OCI-LY3 (cell line): Measurements from ENCODE around the gene AXIN1.

Experiments used
- H2AFZ ChIP-seq: fragments of 200-600, 300-600 bp; shearing (Covaris generic); 2 replicates; pipeline ENCODE4 v1.6.0; 2014; ENCODE audit warnings: antibody characterized with exemption, low read depth, low read length
- H3K27ac ChIP-seq: fragments of 200-600, 300-600 bp; sonication (generic); 2 replicates; pipeline ENCODE4 v1.5.1; 2014; ENCODE audit warnings: mild to moderate bottlenecking, low read length, moderate library complexity, mixed read lengths
- H3K27me3 ChIP-seq: fragments of 200-600, 300-600 bp; sonication (generic); 2 replicates; pipeline ENCODE4 v1.6.1; 2014; ENCODE audit warnings: low read depth, low read length, mixed read lengths
- H3K36me3 ChIP-seq: fragments of 200-600, 300-600 bp; sonication (generic); replicated peaks from 2 replicates; pipeline ENCODE3; 2014; ENCODE audit warnings: low read depth, low read length, mixed read lengths
- H3K4me1 ChIP-seq: fragments of 300-600, 200-600 bp; sonication (generic); 2 replicates; pipeline ENCODE4 v1.6.1; 2014; ENCODE audit warnings: low read length, mixed read lengths
- H3K4me2 ChIP-seq: fragments of 200-600, 300-600 bp; sonication (generic); 2 replicates; pipeline ENCODE4 v1.6.1; 2014; ENCODE audit warnings: low read length, mixed read lengths
- H3K4me3 ChIP-seq: fragments of 300-600, 200-600 bp; sonication (generic); 2 replicates; pipeline ENCODE4 v1.5.1; 2014; ENCODE audit warnings: antibody characterized with exemption, mild to moderate bottlenecking, low read length, moderate library complexity
- H3K79me2 ChIP-seq: fragments of 300-600, 200-600 bp; shearing (Covaris generic); 2 replicates; pipeline ENCODE4 v1.6.1; 2014; ENCODE audit warnings: mild to moderate bottlenecking, low read length, mixed read lengths
- H3K9ac ChIP-seq: fragments of 300-600, 200-600 bp; shearing (Covaris generic); 2 replicates; pipeline ENCODE4 v1.6.0; 2014; ENCODE audit warnings: mild to moderate bottlenecking, low read length, moderate library complexity
- H3K9me3 ChIP-seq: fragments of 200-600, 300-600 bp; shearing (Covaris generic); 2 replicates; pipeline ENCODE4 v1.6.1; 2014; ENCODE audit warnings: low read length, mixed read lengths; ENCODE audit not compliant: insufficient read depth
- H4K20me1 ChIP-seq: fragments of 200-600, 300-600 bp; sonication (generic); 2 replicates; pipeline ENCODE4 v1.6.1; 2016; ENCODE audit warnings: low read length, mixed read lengths; ENCODE audit not compliant: insufficient read depth
- EZH2phosphoT487 ChIP-seq: fragments of 200-600 bp; shearing (Covaris generic); IDR thresholded peaks from 2 replicates; pipeline ENCODE4 v1.6.1; 2018; ENCODE audit warnings: antibody characterized with exemption, mixed run types, low read depth
- TF ChIP-seq, protein P1 (sequence below): fragments of 200-600, 300-600 bp; sonication (generic); IDR thresholded peaks from 2 replicates; pipeline ENCODE4 v1.5.1; 2014; ENCODE audit warnings: antibody characterized with exemption, low read length, low read depth

AXIN1 gene

DNA sequence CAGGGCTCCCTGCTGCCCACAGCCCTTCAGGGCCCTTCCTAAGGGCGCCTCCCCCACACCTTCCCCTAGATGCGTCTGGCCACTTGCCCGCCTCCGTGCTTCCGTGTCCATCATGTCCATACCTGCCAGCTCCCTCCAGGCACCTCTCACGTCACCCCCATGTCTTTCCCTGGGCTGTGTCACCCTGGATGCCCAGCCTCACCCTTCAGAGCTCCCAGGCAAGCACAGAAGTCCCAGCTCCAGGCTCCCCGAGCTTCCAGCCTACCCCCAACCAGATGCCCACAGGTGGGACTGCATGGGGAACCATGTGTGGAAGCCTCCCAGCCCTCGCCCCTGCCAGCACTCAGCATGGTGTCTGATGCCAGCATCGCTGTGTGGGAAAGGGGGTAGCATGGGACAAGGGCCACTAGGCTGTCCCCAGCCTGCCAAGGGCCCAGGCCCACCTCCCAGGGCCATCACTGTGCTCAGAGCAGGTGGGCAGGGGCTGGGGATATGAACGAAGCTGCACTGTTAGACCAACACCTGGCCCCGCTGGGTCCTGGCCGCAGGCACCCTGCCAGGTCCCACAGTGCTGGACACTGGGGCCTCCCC, 1.9 kb upstream of the AXIN1 start:
- no peaks in the 10 kb centered on the region for H3K27me3 ChIP-seq
- TF ChIP-seq EZH2phosphoT487 = no peak
- TF ChIP-seq, protein P1, sequence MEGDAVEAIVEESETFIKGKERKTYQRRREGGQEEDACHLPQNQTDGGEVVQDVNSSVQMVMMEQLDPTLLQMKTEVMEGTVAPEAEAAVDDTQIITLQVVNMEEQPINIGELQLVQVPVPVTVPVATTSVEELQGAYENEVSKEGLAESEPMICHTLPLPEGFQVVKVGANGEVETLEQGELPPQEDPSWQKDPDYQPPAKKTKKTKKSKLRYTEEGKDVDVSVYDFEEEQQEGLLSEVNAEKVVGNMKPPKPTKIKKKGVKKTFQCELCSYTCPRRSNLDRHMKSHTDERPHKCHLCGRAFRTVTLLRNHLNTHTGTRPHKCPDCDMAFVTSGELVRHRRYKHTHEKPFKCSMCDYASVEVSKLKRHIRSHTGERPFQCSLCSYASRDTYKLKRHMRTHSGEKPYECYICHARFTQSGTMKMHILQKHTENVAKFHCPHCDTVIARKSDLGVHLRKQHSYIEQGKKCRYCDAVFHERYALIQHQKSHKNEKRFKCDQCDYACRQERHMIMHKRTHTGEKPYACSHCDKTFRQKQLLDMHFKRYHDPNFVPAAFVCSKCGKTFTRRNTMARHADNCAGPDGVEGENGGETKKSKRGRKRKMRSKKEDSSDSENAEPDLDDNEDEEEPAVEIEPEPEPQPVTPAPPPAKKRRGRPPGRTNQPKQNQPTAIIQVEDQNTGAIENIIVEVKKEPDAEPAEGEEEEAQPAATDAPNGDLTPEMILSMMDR = no peak
- H3K27ac ChIP-seq = no peak overlapping the region
- peaks cover 6% of the 10 kb centered on the region for H3K36me3 ChIP-seq
- peaks cover 6% of the 10 kb centered on the region; the same call in 1 of the 2 replicates for H4K20me1 ChIP-seq
- H3K4me2 ChIP-seq = no peak overlapping the region
- no peak overlapping the region for H3K9ac ChIP-seq
- H2AFZ ChIP-seq = no peak overlapping the region
- H3K79me2 ChIP-seq = peaks cover 27% of the 10 kb centered on the region
- peaks cover 5% of the 10 kb centered on the region for H3K4me1 ChIP-seq
- H3K4me3 ChIP-seq = no peak overlapping the region
- H3K9me3 ChIP-seq = no peaks in the 10 kb centered on the region

DNA sequence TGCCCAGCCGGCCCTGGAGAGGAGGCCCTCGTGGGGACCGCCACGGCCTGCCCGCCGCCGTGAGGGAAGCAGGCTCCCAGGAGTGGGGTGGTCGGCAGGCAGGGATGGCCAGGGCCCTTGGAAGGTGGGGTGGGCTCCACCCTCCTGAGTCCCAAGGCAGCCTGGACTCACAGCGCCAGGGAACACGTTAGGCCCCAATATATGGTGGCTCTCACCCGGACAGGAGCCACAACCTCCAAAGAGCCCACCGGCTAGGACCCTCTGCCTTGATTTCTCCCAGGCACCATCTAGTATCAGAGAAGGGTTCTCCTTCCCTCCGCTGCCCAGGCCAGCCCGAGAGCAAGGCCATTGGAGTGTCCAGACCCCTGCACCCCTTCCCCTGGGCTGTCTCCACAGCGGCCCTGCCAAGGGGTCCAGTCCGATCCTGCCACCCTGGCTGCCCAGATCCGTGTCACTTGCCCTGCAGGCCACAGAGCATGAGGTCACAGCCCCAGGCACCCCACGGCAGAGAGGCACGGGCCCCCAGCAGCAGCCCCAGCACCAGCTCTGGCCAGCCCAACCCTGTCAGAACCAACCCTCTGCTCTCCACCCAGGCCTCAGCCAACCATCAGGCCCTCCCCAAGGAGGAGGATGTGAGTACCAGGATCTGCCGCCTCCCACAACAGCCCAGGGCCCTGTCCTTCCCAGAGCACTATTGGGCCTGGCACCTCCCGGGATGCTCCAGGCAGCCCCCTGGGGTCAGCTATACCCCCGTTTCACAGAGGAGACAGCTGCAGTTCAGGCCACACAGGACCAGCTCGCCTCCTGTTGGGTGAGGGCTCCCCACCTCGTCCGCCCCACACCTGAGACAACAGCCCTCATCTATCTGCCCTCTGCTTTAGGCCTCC, 1.1 kb upstream of the AXIN1 start:
- Histone ChIP-seq H3K9ac (0 out of 2 replicates have a peak overlapping the region, but pooled peaks have one; percentile 10), H3K27me3 (no peaks in the 10 kb centered on the region), H3K27ac (no peak overlapping the region), H4K20me1 (peaks cover 6% of the 10 kb centered on the region; the same call in 1 of the 2 replicates), H3K9me3 (no peaks in the 10 kb centered on the region), H3K4me3 (peak overlapping the region; percentile 75), H3K4me1 (peaks cover 5% of the 10 kb centered on the region), H3K4me2 (peak overlapping the region; percentile 75), H2AFZ (no peak overlapping the region), H3K36me3 (peaks cover 6% of the 10 kb centered on the region), H3K79me2 (peaks cover 32% of the 10 kb centered on the region)
- no peak for TF ChIP-seq EZH2phosphoT487
- TF ChIP-seq, protein P1 = no peak

DNA sequence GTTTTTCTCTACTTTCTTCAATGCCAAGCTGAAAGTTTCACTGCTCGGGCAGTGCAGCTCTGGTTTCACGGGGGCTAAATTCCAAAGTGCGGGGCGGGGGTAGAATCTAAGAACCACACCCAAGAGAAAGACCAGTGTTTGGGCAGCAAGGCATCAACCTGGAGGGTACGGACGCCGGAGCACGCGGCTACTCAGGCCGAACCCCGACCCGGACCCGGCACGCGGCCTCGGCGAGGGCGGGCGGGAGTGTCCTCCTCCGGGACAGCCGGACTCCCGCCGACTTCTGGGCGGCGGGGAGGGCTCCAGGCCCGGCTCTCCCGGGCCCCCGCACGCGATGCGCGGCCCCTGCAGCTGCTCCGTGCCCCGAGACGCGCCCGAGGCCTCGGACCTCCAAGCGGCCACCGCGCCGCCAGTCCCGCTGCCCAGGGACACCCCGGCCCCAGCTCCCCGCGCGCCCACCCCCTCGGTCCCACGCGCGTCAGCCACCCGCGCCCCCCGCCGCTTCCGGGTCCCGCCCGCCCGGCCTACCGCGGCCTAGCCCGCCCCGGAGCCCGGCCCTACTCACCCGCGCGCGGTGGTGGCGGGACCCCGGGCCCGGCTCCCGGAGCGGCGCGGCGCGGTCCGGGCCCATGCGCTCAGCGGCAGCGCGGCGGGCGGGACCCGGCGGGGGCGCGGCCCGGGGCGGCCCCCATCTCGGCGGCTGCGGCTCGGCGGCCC, 561 bp downstream of the AXIN1 start:
- Histone ChIP-seq H3K9ac (peak overlapping the region; percentile 84), H3K36me3 (peaks cover 6% of the 10 kb centered on the region), H3K79me2 (peaks cover 49% of the 10 kb centered on the region), H3K4me2 (peak overlapping the region; percentile 74), H4K20me1 (peaks cover 21% of the 10 kb centered on the region), H3K4me3 (peak overlapping the region; percentile 91), H2AFZ (no peak overlapping the region), H3K9me3 (no peaks in the 10 kb centered on the region), H3K27me3 (no peaks in the 10 kb centered on the region), H3K27ac (no peak overlapping the region), H3K4me1 (peaks cover 5% of the 10 kb centered on the region)
- TF ChIP-seq EZH2phosphoT487 = no peak
- TF ChIP-seq, protein P1 = no peak

DNA sequence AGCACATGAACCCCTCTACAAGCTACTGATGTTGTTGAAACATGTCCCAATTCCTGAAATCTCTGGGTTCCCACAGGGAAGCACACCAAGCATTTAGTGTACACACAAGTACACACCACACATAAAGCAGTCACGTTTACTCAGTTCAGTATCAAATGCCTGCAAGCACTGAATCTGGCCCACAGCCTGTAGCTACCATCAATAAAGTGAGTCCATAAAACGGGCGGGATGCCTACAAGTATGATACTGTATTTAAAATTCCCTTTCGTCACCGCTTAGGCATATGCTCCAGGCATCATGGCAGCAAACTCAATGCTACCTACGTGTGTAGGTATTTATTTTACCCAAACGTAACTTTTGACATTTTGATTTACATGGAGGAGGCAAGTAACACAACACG, 2.3 kb downstream of the AXIN1 start:
- no peaks in the 10 kb centered on the region for H3K27me3 ChIP-seq
- H4K20me1 ChIP-seq = peaks cover 21% of the 10 kb centered on the region
- H3K36me3 ChIP-seq = peaks cover 8% of the 10 kb centered on the region
- peaks cover 65% of the 10 kb centered on the region for H3K79me2 ChIP-seq
- H3K9me3 ChIP-seq = no peaks in the 10 kb centered on the region
- H3K9ac ChIP-seq = no peak overlapping the region
- no peak overlapping the region for H3K27ac ChIP-seq
- no peak overlapping the region for H2AFZ ChIP-seq
- no peak for TF ChIP-seq EZH2phosphoT487
- TF ChIP-seq, protein P1 = no peak
- no peak overlapping the region for H3K4me3 ChIP-seq
- H3K4me1 ChIP-seq = peaks cover 5% of the 10 kb centered on the region
- H3K4me2 ChIP-seq = no peak overlapping the region
